ENCODE data around the gene IRX4.
A peak's percentile ranks its signal among the peaks of the same experiment; 100 is the strongest.

The IRX4 gene

DNA sequence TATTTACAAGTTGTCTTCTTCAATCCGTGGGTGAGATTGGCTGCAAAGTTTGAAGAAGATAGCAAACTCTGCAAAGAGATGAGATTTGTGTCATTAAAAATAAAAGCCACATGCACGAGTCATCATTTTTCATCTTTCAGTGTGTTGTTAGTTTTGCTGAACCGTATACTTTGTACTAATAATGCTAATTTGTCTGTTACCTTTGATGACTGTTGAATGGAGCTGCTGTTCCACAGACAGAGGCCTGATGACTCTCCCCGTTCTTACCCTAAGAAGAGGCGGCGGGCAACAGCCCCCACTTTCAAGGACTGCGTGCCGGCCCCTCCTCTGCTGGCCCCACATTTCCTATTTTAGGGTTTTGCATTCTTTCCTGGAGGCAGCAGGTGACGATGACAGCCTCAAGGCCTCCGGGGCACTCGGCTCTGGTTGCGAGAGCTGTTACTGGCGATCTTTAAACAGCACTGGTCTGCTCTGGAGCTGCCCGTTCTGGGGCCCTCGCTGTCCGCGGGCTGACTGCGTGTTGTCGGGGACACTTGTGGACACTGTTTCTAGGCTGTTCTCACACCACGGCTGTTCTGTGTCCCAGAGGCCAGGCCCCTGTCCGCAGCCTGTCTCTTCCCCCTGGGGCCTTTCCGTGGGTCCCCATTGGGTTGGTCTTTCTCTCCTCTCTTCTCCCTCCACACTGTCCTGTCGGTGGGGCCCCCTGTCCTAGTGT is 46.4 kb downstream of the IRX4 start:
- DNase-seq (ENCODE audit: low spot score), result no peak

DNA sequence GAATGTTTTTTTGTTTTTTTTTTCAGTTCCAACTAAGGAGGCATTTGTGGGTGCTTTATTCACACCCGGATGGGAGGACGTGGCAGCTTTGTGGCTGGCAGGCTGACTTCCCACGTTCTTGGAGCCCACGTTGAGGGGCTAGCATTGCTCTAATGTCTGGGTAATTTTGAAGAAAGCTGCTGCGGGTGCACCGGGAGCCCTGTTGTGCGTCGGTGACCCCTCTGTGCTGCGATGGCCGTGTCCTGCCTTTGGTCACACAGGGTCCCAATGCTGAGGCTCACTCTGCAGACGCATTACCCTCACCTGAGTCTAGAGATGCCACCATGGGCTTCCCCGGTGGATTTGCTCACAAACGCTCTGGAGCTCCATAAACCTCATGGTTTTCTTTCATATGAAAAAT is 47.3 kb downstream of the IRX4 start:
- no peak for DNase-seq (ENCODE audit: low spot score)

DNA sequence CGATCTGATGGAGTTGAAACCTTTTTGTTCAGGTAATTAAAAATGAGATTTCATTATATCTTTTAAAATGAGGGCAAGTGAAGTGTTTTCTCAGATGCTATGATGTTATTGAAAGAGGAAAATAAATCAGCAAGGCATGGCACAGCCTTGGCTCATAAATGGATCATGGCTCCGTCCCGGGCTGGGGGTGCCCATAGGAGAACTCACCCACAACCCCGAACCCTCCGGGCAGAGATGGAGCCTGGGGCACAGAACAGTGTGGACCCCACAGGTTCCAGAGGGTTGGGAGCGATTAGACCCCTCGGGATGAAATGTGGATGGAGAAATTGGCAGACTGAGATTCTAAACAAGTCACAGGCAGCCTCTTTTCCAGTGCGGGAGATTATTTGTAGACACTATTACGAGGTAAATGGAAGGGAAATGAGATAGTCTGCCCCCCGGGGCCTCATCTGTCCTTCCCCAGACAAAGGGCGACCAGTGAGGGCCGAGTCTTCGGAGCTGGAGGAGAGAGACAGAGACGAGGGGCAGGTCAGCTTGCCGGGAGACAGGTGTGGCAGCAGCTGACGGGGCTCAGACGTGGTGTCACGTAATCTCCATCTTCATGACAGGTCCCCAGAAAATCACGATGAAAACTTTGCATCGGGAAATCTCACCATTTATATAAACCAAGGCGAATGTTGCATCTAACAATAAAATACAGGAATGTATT is 47.9 kb downstream of the IRX4 start:
- no peak for DNase-seq (ENCODE audit: low spot score)

DNA sequence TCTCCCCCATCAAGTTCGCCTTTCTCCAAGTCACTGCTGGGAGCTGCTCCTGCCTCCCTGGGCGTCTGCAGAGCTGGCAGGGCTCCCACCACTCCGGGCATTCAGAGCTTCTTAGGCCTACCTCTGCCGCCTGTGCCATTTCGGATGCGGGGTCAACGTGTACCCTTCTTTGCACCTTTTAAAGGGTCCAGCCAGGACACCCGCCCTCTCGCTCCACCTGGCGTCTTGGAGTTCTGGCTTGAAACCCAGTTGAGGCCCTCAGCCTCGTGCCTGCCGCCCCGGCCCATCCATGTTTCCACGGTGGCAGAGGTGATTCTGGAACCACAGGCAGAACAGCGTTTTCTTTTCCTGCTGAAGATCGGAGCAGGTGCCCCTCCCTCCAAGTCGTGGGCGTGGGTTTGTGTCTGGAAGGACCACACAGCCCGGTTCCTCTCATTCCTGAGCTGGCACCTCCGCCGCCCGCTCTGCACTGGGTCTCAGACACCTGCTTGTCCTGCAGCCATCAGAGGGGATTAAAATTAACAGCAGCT is 48.6 kb downstream of the IRX4 start:
- no peak for DNase-seq (ENCODE audit: low spot score)

DNA sequence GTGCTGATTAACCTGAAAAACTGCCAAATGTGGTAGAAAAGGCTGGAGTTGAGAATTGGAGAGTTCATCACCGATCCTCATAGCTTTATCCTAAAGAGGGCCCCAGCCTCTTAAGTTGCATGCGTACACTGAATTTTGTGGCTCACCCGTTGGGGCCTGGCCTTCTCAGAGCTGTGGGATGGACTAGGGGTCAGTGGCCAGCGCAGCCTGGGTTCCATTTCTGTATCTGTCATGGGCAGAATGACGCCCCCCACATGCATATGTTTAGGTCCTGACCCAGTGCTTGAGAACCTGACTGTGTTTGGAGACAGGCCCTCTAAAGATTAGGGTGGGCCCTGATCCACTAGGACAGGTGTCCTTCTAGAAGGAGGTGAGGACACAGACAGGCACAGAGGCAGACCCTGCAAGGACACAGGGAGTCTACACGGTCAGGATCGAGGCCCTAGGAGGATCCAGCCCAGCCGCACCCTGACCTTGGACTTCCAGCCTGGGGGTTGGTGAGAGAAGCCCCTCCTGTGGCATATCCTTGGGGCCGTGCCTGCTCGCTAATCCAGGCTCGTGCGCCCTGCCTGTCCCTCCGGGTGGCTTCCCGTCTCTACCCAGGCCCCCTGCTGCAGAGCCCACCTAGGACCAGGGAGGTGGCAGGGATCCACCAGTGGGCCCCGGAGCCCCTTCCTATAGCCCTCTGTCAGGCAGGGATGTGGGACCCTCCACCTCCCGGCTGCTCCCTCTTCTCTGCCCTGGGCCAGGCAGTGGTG is 49.3 kb downstream of the IRX4 start:
- no peak for DNase-seq (ENCODE audit: low spot score)

DNA sequence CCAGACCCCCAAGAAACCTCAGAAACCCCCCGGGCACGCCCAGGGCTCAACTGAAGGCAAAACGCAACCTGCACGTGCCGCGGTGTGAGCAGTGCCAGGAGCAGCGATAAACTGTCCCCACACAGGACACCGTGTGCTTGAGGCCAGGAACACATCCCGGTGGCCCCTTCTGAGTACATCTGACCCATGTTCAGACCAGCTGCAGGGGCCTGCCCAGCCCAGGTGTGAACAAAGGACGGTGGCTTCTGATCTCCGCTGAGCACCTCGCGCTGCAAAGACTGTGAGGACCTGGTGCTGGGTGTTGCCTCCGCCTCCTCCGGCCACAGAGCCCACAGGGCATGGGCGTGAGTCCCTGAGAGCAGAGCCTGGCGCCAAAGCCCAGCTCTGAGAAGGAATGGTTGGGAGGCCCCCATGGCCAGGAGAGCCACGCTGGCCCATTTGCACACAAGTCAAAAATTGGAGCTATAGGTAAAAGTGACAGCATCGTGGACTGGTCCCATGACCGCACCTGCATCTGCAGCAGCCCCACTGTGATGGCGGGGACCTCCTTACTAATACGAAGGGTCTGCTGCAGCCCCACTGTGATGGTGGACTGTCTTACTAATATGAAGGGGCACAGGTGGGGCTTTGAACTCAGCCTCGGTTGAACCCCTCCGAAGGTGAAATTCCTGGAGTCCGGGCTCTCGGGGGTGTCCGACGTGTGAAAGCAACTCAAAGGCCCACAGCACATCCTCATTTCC is 50.0 kb downstream of the IRX4 start:
- DNase-seq (ENCODE audit: low spot score), result no peak

DNA sequence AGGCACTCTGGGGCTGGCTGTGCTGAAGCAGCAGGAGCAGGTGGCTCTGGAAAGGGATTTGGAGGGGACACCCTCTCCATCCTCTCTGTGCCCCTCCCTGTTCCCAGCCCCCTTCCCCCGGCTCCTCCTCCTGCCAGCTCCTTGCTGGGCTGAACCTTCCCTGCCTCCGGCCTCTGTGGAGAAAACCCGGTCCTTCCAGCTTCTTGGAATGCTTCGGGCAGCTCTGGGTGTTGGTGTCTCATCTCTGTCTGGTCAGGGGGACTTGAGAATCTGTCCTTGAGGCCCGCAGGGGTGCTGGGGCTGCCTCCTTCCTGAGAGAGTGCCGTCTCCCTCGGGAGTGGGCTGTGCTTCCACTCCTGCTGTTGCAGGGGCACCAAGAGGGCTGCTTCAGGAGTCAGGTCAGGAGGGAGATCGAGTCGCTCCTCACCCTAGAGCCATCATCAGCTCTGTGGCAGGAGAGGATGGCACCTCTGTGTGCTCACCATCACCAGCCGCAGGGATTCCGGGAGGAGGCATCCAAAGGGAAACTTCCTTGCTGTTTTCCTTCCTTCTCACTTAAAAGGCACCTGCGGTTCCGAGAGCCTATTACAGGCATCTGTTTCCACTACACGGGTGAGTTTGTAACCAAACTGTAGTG is 50.9 kb downstream of the IRX4 start:
- DNase-seq (ENCODE audit: low spot score), result peak; percentile 46

DNA sequence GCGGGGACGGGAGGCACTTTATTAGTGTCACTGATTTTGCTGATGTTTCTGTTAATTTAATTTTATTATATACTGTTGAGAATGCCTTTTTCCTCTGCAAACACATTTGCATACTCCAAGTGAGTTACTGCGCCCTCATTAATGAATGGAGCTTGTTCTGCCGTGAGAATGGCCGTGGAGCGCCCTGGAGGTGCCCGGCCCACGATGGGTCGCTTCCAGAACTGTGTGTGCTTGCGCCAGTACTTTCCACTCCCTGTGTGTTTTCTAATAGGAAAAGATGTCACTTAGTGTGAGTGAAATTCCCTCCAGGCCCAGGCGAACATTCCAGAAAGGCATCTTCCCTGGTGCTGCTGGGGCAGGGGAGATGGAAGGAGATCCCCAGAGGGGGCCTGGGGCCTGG is 51.5 kb downstream of the IRX4 start:
- no peak for DNase-seq (ENCODE audit: low spot score)

DNA sequence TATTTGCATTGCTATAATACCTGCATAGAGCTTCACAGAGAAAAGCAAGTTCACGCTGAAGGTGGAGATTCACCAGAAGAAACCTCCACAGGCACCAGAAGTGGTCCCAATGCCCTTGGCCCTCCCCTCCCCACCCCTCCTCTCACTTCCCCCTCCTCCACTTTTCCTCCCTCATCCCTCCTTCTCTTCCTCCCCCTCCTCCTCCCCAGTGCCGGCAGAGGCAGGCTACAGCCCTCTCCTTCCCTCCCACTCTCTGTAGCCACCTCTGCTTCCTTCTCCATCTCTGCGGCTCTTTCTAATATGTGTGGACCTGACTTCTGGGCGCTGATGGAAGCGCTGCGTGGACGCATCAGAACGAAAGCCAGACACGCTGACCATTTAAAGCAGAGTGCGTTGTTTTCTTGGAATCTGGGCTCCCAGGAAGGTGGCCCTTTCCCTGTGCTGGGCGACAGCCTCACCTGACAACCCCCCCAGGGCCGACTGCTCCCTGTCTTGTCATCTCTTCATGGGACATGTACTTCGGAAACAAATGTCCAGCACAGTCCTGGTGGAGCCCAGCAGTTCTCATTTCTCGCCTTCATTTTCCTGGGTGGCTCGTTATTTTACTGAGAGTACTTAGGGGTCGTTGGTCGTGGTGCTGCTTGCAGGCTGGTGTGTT is 52.0 kb downstream of the IRX4 start:
- DNase-seq (ENCODE audit: low spot score), result no peak

DNA sequence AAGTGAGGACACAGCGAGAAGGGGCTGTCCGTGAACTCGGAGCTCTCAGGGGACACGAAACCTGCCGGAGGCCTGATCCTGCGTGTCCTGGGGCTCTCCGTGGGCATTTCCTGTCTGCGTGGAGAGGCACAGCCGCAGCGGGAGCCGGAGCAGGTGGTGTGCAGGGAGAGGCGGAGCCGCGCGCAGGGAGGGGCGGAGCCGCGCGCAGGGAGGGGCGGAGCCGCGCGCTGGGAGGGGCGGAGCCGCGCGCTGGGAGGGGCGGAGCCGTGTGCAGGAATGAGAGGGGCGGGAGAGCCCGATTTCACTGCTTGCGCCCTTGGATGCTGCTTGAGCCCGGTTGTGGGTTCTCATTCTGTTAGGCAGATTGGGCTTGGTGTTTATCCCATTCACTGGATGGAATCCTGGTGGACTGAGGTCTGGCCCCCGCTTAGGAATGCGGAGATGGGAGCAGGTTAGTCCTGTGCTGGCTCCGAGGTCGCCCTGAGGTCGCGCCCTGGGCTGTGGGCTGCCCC is 54.8 kb downstream of the IRX4 start:
- peak; percentile 82 for DNase-seq (ENCODE audit: low spot score)
